Mesendoderm (in vitro differentiated cells): Measurements from ENCODE around the gene SHISA9.

Experiments
- DNase-seq: peaks from one replicate; pipeline ENCODE4 v3.0.0; 2013
- H2AK5ac ChIP-seq: 2 replicates; pipeline ENCODE4 v1.6.1; 2013; ENCODE audit warnings: low read length, inconsistent platforms
- H2BK120ac ChIP-seq: 2 replicates; pipeline ENCODE4 v1.6.1; 2013; ENCODE audit warnings: low read depth, mild to moderate bottlenecking, low read length, moderate library complexity, mixed read lengths
- H2BK15ac ChIP-seq: replicated peaks from 2 replicates; pipeline ENCODE4 v1.6.1; 2013; ENCODE audit warnings: low read depth, mild to moderate bottlenecking, moderate library complexity
- H2BK5ac ChIP-seq: 2 replicates; pipeline ENCODE4 v1.6.1; 2013; ENCODE audit warnings: low read length, inconsistent platforms
- H3K18ac ChIP-seq: 2 replicates; pipeline ENCODE4 v1.6.1; 2013; ENCODE audit warnings: mild to moderate bottlenecking, low read length, mixed read lengths
- H3K23ac ChIP-seq: one replicate; pipeline ENCODE4 v1.6.1; 2013; ENCODE audit warnings: low read length
- H3K27ac ChIP-seq: 2 replicates; pipeline ENCODE4 v1.5.1; 2013; ENCODE audit warnings: low read depth, mild to moderate bottlenecking, inconsistent platforms, low read length, moderate library complexity
- H3K27me3 ChIP-seq: 2 replicates; pipeline ENCODE4 v1.6.1; 2013; ENCODE audit warnings: low read length, control low read depth, mild to moderate bottlenecking, inconsistent platforms; ENCODE audit not compliant: insufficient read depth, poor library complexity
- H3K36me3 ChIP-seq: 2 replicates; pipeline ENCODE4 v1.6.1; 2013; ENCODE audit warnings: low read length, inconsistent platforms; ENCODE audit not compliant: control insufficient read depth, insufficient read depth
- H3K4ac ChIP-seq: one replicate; pipeline ENCODE4 v1.6.1; 2013; ENCODE audit warnings: low read depth, mild to moderate bottlenecking, low read length, moderate library complexity
- H3K4me1 ChIP-seq: 2 replicates; pipeline ENCODE4 v1.6.1; 2013; ENCODE audit warnings: low read depth, low read length, inconsistent platforms; ENCODE audit not compliant: control insufficient read depth
- H3K4me2 ChIP-seq: 2 replicates; pipeline ENCODE4 v1.6.1; 2013; ENCODE audit warnings: low read length
- H3K4me3 ChIP-seq: 2 replicates; pipeline ENCODE4 v1.5.1; 2013; ENCODE audit warnings: mild to moderate bottlenecking, low read length
- H3K56ac ChIP-seq: one replicate; pipeline ENCODE4 v1.6.1; 2013; ENCODE audit warnings: low read length
- H3K79me1 ChIP-seq: 2 replicates; pipeline ENCODE4 v1.6.1; 2013; ENCODE audit warnings: low read length, inconsistent platforms
- H3K79me2 ChIP-seq: 2 replicates; pipeline ENCODE4 v1.6.1; 2013; ENCODE audit warnings: mild to moderate bottlenecking, low read length; ENCODE audit not compliant: control insufficient read depth, insufficient read depth
- H3K9ac ChIP-seq: 2 replicates; pipeline ENCODE4 v1.6.1; 2013; ENCODE audit warnings: low read length, inconsistent platforms
- H4K5ac ChIP-seq: one replicate; pipeline ENCODE4 v1.6.1; 2013; ENCODE audit warnings: low read length
- H4K8ac ChIP-seq: one replicate; pipeline ENCODE4 v1.6.1; 2013; ENCODE audit warnings: low read depth, mild to moderate bottlenecking, control low read depth, low read length, moderate library complexity
- WGBS: extraction: QIAGEN DNeasy Blood & Tissue Kit; methylation state at CpG from one replicate; pipeline ENCODE4 v1.1.7; 2013; ENCODE audit warnings: low lambda C conversion rate, missing lambda C conversion rate; ENCODE audit not compliant: insufficient coverage; ENCODE audit errors: extremely low coverage; 5-methylcytosine and 5-hydroxymethylcytosine counted together

SHISA9 gene

GRCh38 chr16:13041646-13042290 lies 140.4 kb downstream of the SHISA9 start:
- no peaks in the 10 kb centered on the region for H3K27me3 ChIP-seq
- H3K23ac ChIP-seq, result peak overlapping the region; percentile 20
- no peak for DNase-seq
- no peak overlapping the region for H4K5ac ChIP-seq
- no peak overlapping the region for H4K8ac ChIP-seq
- H3K4ac ChIP-seq, result no peak overlapping the region
- no peaks in the 10 kb centered on the region for H3K36me3 ChIP-seq
- H3K4me3 ChIP-seq, result no peak overlapping the region
- no peak overlapping the region for H2BK15ac ChIP-seq
- no CpG with 5 or more reads among the region's 5 CpGs for WGBS
- H3K4me1 ChIP-seq, result peaks cover 4% of the 10 kb centered on the region
- peaks cover 4% of the 10 kb centered on the region for H3K79me2 ChIP-seq
- H3K9ac ChIP-seq, result no peak overlapping the region
- no peak overlapping the region for H2BK120ac ChIP-seq
- no peak overlapping the region for H2BK5ac ChIP-seq
- peaks cover 20% of the 10 kb centered on the region for H3K79me1 ChIP-seq
- no peak overlapping the region for H2AK5ac ChIP-seq
- no peak overlapping the region for H3K4me2 ChIP-seq
- H3K56ac ChIP-seq, result no peak overlapping the region
- no peak overlapping the region for H3K18ac ChIP-seq
- H3K27ac ChIP-seq, result no peak overlapping the region

- H3K9ac ChIP-seq, result no peak overlapping the region
- H3K4me1 ChIP-seq, result peaks cover 4% of the 10 kb centered on the region
- no peak overlapping the region for H2BK15ac ChIP-seq
- no peak overlapping the region for H2BK5ac ChIP-seq
- H3K4me2 ChIP-seq, result no peak overlapping the region
- H4K8ac ChIP-seq, result no peak overlapping the region
- H3K27me3 ChIP-seq, result no peaks in the 10 kb centered on the region
- no peak overlapping the region for H3K27ac ChIP-seq
- H2AK5ac ChIP-seq, result no peak overlapping the region
- H3K4me3 ChIP-seq, result no peak overlapping the region
- no peak overlapping the region for H3K4ac ChIP-seq
- no peak for DNase-seq
- peaks cover 20% of the 10 kb centered on the region for H3K79me1 ChIP-seq
- no peak overlapping the region for H3K23ac ChIP-seq
- H3K79me2 ChIP-seq, result peaks cover 4% of the 10 kb centered on the region
- no peaks in the 10 kb centered on the region for H3K36me3 ChIP-seq
- no peak overlapping the region for H3K18ac ChIP-seq
- H3K56ac ChIP-seq, result no peak overlapping the region
- no peak overlapping the region for H4K5ac ChIP-seq
- no peak overlapping the region for H2BK120ac ChIP-seq
These were observed 140.9 kb downstream of the SHISA9 start for GRCh38 chr16:13042291-13042685.

GRCh38 chr16:13046061-13046821 lies 144.8 kb downstream of the SHISA9 start:
- Histone ChIP-seq H3K9ac (no peak overlapping the region), H3K23ac (no peak overlapping the region)

GRCh38 chr16:13047276-13047675 lies 145.9 kb downstream of the SHISA9 start:
- no CpG with 5 or more reads among the region's 1 CpG for WGBS
- no peak overlapping the region for H3K4ac ChIP-seq
- H3K36me3 ChIP-seq, result no peaks in the 10 kb centered on the region

More at GRCh38 chr16:13046061-13046821, 144.8 kb downstream of the SHISA9 start:
- no peak overlapping the region for H2BK120ac ChIP-seq
- no peak overlapping the region for H3K4me2 ChIP-seq
- H3K36me3 ChIP-seq, result no peaks in the 10 kb centered on the region
- H4K5ac ChIP-seq, result no peak overlapping the region
- no peak overlapping the region for H3K27ac ChIP-seq
- H3K4me1 ChIP-seq, result peaks cover 4% of the 10 kb centered on the region
- H3K27me3 ChIP-seq, result no peaks in the 10 kb centered on the region
- no peak overlapping the region for H3K4ac ChIP-seq
- no peak overlapping the region for H3K4me3 ChIP-seq
- no peak overlapping the region for H2BK5ac ChIP-seq
- no peak overlapping the region for H2AK5ac ChIP-seq
- no peak overlapping the region for H4K8ac ChIP-seq
- no peak overlapping the region for H3K18ac ChIP-seq
- DNase-seq, result no peak
- H2BK15ac ChIP-seq, result no peak overlapping the region
- no peak overlapping the region for H3K56ac ChIP-seq
- no CpG with 5 or more reads among the region's 3 CpGs for WGBS
- peaks cover 12% of the 10 kb centered on the region for H3K79me1 ChIP-seq
- H3K79me2 ChIP-seq, result peaks cover 2% of the 10 kb centered on the region

GRCh38 chr16:13049688-13050087 lies 148.3 kb downstream of the SHISA9 start:
- Histone ChIP-seq H3K27me3 (no peaks in the 10 kb centered on the region), H3K4me1 (no peaks in the 10 kb centered on the region), H2BK5ac (no peak overlapping the region), H3K23ac (no peak overlapping the region), H3K4ac (no peak overlapping the region), H3K18ac (no peak overlapping the region), H3K79me1 (peaks cover 9% of the 10 kb centered on the region), H3K36me3 (no peaks in the 10 kb centered on the region), H2BK15ac (no peak overlapping the region), H3K27ac (no peak overlapping the region), H3K79me2 (peaks cover 2% of the 10 kb centered on the region), H2BK120ac (no peak overlapping the region), H3K4me2 (no peak overlapping the region), H3K56ac (no peak overlapping the region), H3K9ac (no peak overlapping the region), H4K8ac (no peak overlapping the region), H2AK5ac (no peak overlapping the region), H4K5ac (no peak overlapping the region), H3K4me3 (no peak overlapping the region)
- no peak for DNase-seq
- WGBS, result no CpG with 5 or more reads among the region's 3 CpGs

More at GRCh38 chr16:13047276-13047675, 145.9 kb downstream of the SHISA9 start:
- Histone ChIP-seq H4K5ac (no peak overlapping the region), H2BK5ac (no peak overlapping the region), H2BK15ac (no peak overlapping the region), H2BK120ac (no peak overlapping the region), H3K56ac (no peak overlapping the region), H2AK5ac (no peak overlapping the region), H3K4me3 (no peak overlapping the region), H3K9ac (no peak overlapping the region), H4K8ac (peak overlapping the region; percentile 5), H3K27ac (no peak overlapping the region), H3K18ac (no peak overlapping the region), H3K27me3 (no peaks in the 10 kb centered on the region), H3K79me1 (peaks cover 7% of the 10 kb centered on the region), H3K23ac (no peak overlapping the region), H3K79me2 (peaks cover 2% of the 10 kb centered on the region), H3K4me1 (no peaks in the 10 kb centered on the region), H3K4me2 (no peak overlapping the region)
- DNase-seq, result no peak
